Measurements from ENCODE around the gene PI4KB. TPM values are rescaled to one million over a fixed set of nuclear protein-coding genes. Genes with fewer than 3 reads are reported as not detected.

Gene PI4KB
- total and polyA plus RNA-seq, 2 of the 13 experiments (the other 11 are each of a cell fraction or from before 2014, with no cell fraction given): 19.5 to 29.3 TPM

GRCh38 chr1:151282883-151283725 lies 44.1 kb downstream of the PI4KB start (continued):
- TF ChIP-seq ZNF260 (CRISPR knock-in tag; IDR thresholded peaks at IDR 0.05; ENCODE audit: borderline replicate concordance, low read depth): no peak
- TF ChIP-seq ZNF674 (CRISPR knock-in tag; IDR thresholded peaks at IDR 0.05; ENCODE audit: low read depth): peak; percentile 92
- TF ChIP-seq ARNT2 (CRISPR knock-in tag; IDR thresholded peaks at IDR 0.05; ENCODE audit: low read depth): peak; percentile 29
- no peak for TF ChIP-seq GPN1 (CRISPR knock-in tag; IDR thresholded peaks at IDR 0.05; ENCODE audit: borderline replicate concordance)
- TF ChIP-seq FOXA1 (IDR thresholded peaks at IDR 0.05): no peak
- TF ChIP-seq FOXA1 (CRISPR knock-in tag; IDR thresholded peaks at IDR 0.05): no peak
- TF ChIP-seq IRX3 (CRISPR knock-in tag; IDR thresholded peaks at IDR 0.05; ENCODE audit: borderline replicate concordance, low read depth): 0 out of 2 replicates have a peak, but pooled peaks have one; percentile 51
- 0 out of 2 replicates have a peak, but pooled peaks have one; percentile 39 for TF ChIP-seq ZMAT3 (CRISPR knock-in tag; conservative IDR thresholded peaks at IDR 0.05)
- no peak for TF ChIP-seq PRMT3 (CRISPR knock-in tag; IDR thresholded peaks at IDR 0.05; ENCODE audit: borderline replicate concordance, low read depth)
- no peak for TF ChIP-seq DMAP1 (CRISPR knock-in tag; IDR thresholded peaks at IDR 0.05)
- TF ChIP-seq ATAD3A (CRISPR knock-in tag; IDR thresholded peaks at IDR 0.05): no peak
- TF ChIP-seq ZNF580 (CRISPR knock-in tag; IDR thresholded peaks at IDR 0.05; ENCODE audit: borderline replicate concordance, low read depth): no peak
- no peak for TF ChIP-seq NFATC3 (CRISPR knock-in tag; IDR thresholded peaks at IDR 0.05)
- no peak for TF ChIP-seq ZGPAT (CRISPR knock-in tag; IDR thresholded peaks at IDR 0.05)
- no peak for TF ChIP-seq POLR2G (IDR thresholded peaks at IDR 0.05; ENCODE audit: low read depth, low read length)
- TF ChIP-seq SAFB2 (CRISPR knock-in tag; IDR thresholded peaks at IDR 0.05; ENCODE audit: borderline replicate concordance, low read depth): no peak
- no peak for TF ChIP-seq CREB3 (CRISPR knock-in tag; IDR thresholded peaks at IDR 0.05)
- TF ChIP-seq YY1 (IDR thresholded peaks at IDR 0.05; ENCODE audit: insufficient read depth, insufficient replicate concordance, low read depth, low read length): no peak
- TF ChIP-seq ZNF382 (CRISPR knock-in tag; IDR thresholded peaks at IDR 0.05; ENCODE audit: borderline replicate concordance): no peak
- TF ChIP-seq NCOA1 (CRISPR knock-in tag; IDR thresholded peaks at IDR 0.05): no peak
- TF ChIP-seq FOXA3 (CRISPR knock-in tag; IDR thresholded peaks at IDR 0.05): 0 out of 2 replicates have a peak, but pooled peaks have one; percentile 5
- TF ChIP-seq ZNF33A (CRISPR knock-in tag; IDR thresholded peaks at IDR 0.05; ENCODE audit: borderline replicate concordance): no peak
- no peak for TF ChIP-seq HIC2 (CRISPR knock-in tag; IDR thresholded peaks at IDR 0.05; ENCODE audit: low read depth)
- TF ChIP-seq MYNN (CRISPR knock-in tag; IDR thresholded peaks at IDR 0.05; ENCODE audit: low read depth): no peak
- no peak for TF ChIP-seq E2F5 (CRISPR knock-in tag; conservative IDR thresholded peaks at IDR 0.05)
- no peak for TF ChIP-seq KAT2B (IDR thresholded peaks at IDR 0.05; ENCODE audit: borderline replicate concordance, low read depth, low read length)

Measured in HepG2 (cell line).